ENCODE data around the gene PHEX.
A peak's percentile ranks its signal among the peaks of the same experiment; 100 is the strongest.

The PHEX gene

DNA sequence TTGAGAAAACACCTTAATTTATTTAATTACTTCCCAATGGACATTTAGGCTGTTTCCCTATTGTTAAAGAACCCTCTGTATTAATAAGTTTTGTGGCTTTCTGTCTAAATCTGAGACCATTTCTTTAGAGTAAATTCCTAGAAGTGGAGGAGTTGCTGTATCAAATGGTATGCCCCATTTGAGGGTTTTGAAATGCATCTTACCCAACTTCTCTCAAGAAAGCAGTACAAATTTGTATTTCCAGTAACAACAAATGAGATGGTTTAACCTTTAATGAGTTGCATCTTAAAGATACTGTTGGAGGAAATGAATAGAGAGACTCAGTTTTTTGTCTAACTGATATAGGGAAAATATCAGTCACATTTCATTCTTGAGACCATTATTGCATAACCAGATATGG is 170.1 kb downstream of the PHEX start (continued):
- TF ChIP-seq, protein P1, sequence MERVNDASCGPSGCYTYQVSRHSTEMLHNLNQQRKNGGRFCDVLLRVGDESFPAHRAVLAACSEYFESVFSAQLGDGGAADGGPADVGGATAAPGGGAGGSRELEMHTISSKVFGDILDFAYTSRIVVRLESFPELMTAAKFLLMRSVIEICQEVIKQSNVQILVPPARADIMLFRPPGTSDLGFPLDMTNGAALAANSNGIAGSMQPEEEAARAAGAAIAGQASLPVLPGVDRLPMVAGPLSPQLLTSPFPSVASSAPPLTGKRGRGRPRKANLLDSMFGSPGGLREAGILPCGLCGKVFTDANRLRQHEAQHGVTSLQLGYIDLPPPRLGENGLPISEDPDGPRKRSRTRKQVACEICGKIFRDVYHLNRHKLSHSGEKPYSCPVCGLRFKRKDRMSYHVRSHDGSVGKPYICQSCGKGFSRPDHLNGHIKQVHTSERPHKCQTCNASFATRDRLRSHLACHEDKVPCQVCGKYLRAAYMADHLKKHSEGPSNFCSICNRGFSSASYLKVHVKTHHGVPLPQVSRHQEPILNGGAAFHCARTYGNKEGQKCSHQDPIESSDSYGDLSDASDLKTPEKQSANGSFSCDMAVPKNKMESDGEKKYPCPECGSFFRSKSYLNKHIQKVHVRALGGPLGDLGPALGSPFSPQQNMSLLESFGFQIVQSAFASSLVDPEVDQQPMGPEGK (CRISPR knock-in tag; IDR thresholded peaks at IDR 0.05; ENCODE audit: borderline replicate concordance) = no peak

DNA sequence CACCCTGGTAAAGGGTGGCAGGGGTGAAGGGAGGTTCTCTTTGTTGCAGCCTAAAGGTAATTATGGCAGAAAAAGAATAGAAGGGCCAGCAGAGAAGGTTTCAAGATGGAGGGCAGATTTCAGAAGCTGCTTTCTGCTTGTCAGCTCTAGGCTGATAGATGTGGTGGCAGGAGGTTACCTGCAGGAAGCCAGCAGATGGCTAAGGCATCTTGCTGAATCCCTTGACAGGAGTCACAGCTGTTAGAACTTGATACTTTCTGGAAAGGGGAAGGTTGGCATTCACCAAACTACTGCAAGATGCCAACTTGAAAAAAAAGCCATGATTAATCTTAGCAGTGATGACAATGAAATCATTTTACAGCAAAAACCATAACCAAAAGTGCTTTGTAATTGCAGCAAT is 171.1 kb downstream of the PHEX start:
- no peak for ATAC-seq
- TF ChIP-seq TOX (CRISPR knock-in tag; IDR thresholded peaks at IDR 0.05; ENCODE audit: borderline replicate concordance) (no peak), ZC3H10 (CRISPR knock-in tag; IDR thresholded peaks at IDR 0.05) (no peak), ARNTL (CRISPR knock-in tag; IDR thresholded peaks at IDR 0.05; ENCODE audit: borderline replicate concordance, low read depth) (no peak), GLIS3 (CRISPR knock-in tag; IDR thresholded peaks at IDR 0.05) (no peak), SNAI2 (CRISPR knock-in tag; IDR thresholded peaks at IDR 0.05) (no peak), OSR1 (CRISPR knock-in tag; IDR thresholded peaks at IDR 0.05) (no peak), CSDC2 (CRISPR knock-in tag; IDR thresholded peaks at IDR 0.05) (no peak), PPARA (CRISPR knock-in tag; IDR thresholded peaks at IDR 0.05; ENCODE audit: borderline replicate concordance) (no peak)

DNA sequence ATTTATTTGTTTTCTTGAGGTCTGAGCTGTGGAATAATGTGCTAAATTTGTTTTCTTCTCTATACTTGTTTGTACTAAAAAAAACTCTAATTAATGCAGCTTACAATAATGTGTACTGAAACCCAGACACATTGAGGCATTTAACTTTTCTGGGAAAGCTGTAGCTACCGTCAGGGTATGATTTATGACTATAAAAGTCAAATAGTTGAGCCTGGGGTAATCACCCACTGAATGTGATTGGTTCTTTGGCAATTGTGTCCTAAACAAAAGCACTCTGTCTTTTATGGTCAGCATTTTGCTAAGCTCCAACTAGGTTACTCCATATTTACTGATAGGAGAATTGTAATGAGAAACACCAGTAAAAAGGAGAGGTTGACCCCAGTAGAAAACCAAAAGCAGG is 174.7 kb downstream of the PHEX start:
- ATAC-seq = no peak
- TF ChIP-seq GLIS3 (CRISPR knock-in tag; IDR thresholded peaks at IDR 0.05) (no peak), ZNF8 (CRISPR knock-in tag; IDR thresholded peaks at IDR 0.05) (no peak), ZFP3 (CRISPR knock-in tag; IDR thresholded peaks at IDR 0.05) (no peak), TCF4 (CRISPR knock-in tag; IDR thresholded peaks at IDR 0.05; ENCODE audit: borderline replicate concordance) (no peak), OSR1 (CRISPR knock-in tag; IDR thresholded peaks at IDR 0.05) (no peak), ZC3H10 (CRISPR knock-in tag; IDR thresholded peaks at IDR 0.05) (no peak), ZFP30 (CRISPR knock-in tag; IDR thresholded peaks at IDR 0.05) (no peak), PPARA (CRISPR knock-in tag; IDR thresholded peaks at IDR 0.05; ENCODE audit: borderline replicate concordance) (no peak), ZNF70 (CRISPR knock-in tag; IDR thresholded peaks at IDR 0.05) (no peak), CSDC2 (CRISPR knock-in tag; IDR thresholded peaks at IDR 0.05) (no peak), RARB (CRISPR knock-in tag; IDR thresholded peaks at IDR 0.05) (no peak)
- TF ChIP-seq, protein P2, sequence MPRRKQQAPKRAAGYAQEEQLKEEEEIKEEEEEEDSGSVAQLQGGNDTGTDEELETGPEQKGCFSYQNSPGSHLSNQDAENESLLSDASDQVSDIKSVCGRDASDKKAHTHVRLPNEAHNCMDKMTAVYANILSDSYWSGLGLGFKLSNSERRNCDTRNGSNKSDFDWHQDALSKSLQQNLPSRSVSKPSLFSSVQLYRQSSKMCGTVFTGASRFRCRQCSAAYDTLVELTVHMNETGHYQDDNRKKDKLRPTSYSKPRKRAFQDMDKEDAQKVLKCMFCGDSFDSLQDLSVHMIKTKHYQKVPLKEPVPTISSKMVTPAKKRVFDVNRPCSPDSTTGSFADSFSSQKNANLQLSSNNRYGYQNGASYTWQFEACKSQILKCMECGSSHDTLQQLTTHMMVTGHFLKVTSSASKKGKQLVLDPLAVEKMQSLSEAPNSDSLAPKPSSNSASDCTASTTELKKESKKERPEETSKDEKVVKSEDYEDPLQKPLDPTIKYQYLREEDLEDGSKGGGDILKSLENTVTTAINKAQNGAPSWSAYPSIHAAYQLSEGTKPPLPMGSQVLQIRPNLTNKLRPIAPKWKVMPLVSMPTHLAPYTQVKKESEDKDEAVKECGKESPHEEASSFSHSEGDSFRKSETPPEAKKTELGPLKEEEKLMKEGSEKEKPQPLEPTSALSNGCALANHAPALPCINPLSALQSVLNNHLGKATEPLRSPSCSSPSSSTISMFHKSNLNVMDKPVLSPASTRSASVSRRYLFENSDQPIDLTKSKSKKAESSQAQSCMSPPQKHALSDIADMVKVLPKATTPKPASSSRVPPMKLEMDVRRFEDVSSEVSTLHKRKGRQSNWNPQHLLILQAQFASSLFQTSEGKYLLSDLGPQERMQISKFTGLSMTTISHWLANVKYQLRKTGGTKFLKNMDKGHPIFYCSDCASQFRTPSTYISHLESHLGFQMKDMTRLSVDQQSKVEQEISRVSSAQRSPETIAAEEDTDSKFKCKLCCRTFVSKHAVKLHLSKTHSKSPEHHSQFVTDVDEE (CRISPR knock-in tag; IDR thresholded peaks at IDR 0.05) = no peak
- TF ChIP-seq, protein P3, sequence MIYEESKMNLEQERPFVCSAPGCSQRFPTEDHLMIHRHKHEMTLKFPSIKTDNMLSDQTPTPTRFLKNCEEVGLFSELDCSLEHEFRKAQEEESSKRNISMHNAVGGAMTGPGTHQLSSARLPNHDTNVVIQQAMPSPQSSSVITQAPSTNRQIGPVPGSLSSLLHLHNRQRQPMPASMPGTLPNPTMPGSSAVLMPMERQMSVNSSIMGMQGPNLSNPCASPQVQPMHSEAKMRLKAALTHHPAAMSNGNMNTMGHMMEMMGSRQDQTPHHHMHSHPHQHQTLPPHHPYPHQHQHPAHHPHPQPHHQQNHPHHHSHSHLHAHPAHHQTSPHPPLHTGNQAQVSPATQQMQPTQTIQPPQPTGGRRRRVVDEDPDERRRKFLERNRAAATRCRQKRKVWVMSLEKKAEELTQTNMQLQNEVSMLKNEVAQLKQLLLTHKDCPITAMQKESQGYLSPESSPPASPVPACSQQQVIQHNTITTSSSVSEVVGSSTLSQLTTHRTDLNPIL (CRISPR knock-in tag; IDR thresholded peaks at IDR 0.05; ENCODE audit: low read depth) = no peak
- TF ChIP-seq, protein P4, sequence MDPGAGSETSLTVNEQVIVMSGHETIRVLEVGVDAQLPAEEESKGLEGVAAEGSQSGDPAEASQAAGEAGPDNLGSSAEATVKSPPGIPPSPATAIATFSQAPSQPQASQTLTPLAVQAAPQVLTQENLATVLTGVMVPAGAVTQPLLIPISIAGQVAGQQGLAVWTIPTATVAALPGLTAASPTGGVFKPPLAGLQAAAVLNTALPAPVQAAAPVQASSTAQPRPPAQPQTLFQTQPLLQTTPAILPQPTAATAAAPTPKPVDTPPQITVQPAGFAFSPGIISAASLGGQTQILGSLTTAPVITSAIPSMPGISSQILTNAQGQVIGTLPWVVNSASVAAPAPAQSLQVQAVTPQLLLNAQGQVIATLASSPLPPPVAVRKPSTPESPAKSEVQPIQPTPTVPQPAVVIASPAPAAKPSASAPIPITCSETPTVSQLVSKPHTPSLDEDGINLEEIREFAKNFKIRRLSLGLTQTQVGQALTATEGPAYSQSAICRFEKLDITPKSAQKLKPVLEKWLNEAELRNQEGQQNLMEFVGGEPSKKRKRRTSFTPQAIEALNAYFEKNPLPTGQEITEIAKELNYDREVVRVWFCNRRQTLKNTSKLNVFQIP (CRISPR knock-in tag; IDR thresholded peaks at IDR 0.05; ENCODE audit: borderline replicate concordance, low read depth) = no peak
- TF ChIP-seq, protein P1 (CRISPR knock-in tag; IDR thresholded peaks at IDR 0.05; ENCODE audit: borderline replicate concordance) = no peak

DNA sequence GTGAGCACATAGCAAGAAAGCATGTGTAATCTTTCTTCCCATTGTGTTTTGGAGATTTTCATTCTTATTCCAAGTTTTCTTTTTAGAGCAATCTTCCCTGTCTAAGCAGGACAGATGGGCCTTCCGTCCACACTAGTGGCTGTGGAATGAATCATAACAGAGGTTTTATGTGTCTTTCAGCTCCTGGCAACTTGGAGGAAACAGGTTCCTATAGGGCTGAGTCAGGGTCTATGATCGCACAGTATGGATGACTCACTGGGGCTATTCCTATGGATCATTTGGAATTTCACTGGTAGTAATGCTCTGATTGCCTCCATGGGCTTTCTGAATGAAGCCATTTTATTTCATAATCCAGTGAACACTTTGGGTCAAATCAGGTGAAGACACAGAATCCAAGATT is 188.8 kb downstream of the PHEX start:
- ATAC-seq = peak; percentile 90
- TF ChIP-seq, protein P3 (CRISPR knock-in tag; IDR thresholded peaks at IDR 0.05; ENCODE audit: low read depth) = no peak
- no peak for TF ChIP-seq ZFP3 (CRISPR knock-in tag; IDR thresholded peaks at IDR 0.05)
- no peak for TF ChIP-seq ZC3H10 (CRISPR knock-in tag; IDR thresholded peaks at IDR 0.05)
- TF ChIP-seq, protein P1 (CRISPR knock-in tag; IDR thresholded peaks at IDR 0.05; ENCODE audit: borderline replicate concordance) = no peak
- TF ChIP-seq GLIS3 (CRISPR knock-in tag; IDR thresholded peaks at IDR 0.05) = no peak
- TF ChIP-seq ZNF8 (CRISPR knock-in tag; IDR thresholded peaks at IDR 0.05) = no peak
- TF ChIP-seq TOX (CRISPR knock-in tag; IDR thresholded peaks at IDR 0.05; ENCODE audit: borderline replicate concordance) = no peak
- TF ChIP-seq ARNTL (CRISPR knock-in tag; IDR thresholded peaks at IDR 0.05; ENCODE audit: borderline replicate concordance, low read depth) = no peak
- no peak for TF ChIP-seq TCF4 (CRISPR knock-in tag; IDR thresholded peaks at IDR 0.05; ENCODE audit: borderline replicate concordance)
- no peak for TF ChIP-seq OSR1 (CRISPR knock-in tag; IDR thresholded peaks at IDR 0.05)
- TF ChIP-seq, protein P2 (CRISPR knock-in tag; IDR thresholded peaks at IDR 0.05) = no peak
